ENCODE data around the gene BCAS3.

DNA sequence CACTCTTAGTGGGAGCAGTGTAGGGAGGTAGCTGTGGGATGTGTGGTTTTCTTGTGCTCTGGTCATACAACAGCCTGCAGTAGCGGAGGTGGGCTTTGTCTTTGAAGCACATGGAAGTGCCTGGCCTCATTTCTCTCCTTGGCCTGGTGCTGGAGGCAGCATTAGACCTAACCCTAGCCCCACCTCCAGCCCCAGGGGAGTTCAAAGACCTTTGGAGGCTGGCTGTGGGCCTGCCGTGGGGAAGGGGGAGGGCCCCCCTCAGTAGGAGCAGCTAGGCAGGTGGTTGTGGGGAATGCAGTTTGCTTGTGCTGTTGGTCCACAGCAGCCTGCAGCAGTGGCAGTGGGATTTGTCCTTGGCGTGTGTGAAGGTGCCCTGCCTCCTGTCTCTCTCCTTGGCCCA is 91.7 kb downstream of the BCAS3 start:
- TF ChIP-seq CTCF (conservative IDR thresholded peaks at IDR 0.05) (no peak), ZFX (IDR thresholded peaks at IDR 0.05) (no peak)

Measured in C4-2B (cell line).